Panc1 (cell line): Measurements from ENCODE around the gene PRKCD.

Source experiments
- CTCF ChIP-seq: fragments of 450-650 bp; IDR thresholded peaks from 2 replicates; pipeline ENCODE4 v1.5.1; 2017; ENCODE audit warnings: mild to moderate bottlenecking
- POLR2AphosphoS5 ChIP-seq: IDR thresholded peaks from 2 replicates; pipeline ENCODE4 v1.6.1; 2012; ENCODE audit warnings: mild to moderate bottlenecking, low read depth, low read length, moderate library complexity
- SIN3A ChIP-seq: IDR thresholded peaks from 2 replicates; pipeline ENCODE4 v1.6.1; 2012; ENCODE audit warnings: low read depth, mild to moderate bottlenecking, low read length, moderate library complexity, borderline replicate concordance; ENCODE audit not compliant: insufficient read depth

GRCh38 chr3:53159156-53160060 lies 1.6 kb upstream of the PRKCD start:
- TF ChIP-seq CTCF: no peak
- TF ChIP-seq SIN3A: no peak
- TF ChIP-seq POLR2AphosphoS5: no peak
